Thyroid gland (tissue), 4 donors: ENCODE results near the gene RPRD1B.

Experiments
- CTCF ChIP-seq, 6 experiments: fragments of 200-600 bp in 3 of 6; fragments of 450-650 bp in 3 of 6; sonication (generic) in 3 of 6; IDR thresholded peaks; one replicate each; pipeline ENCODE4 v1.5.1; 2016 to 2019; ENCODE audit warnings: antibody characterized with exemption in 6 of 6, mild to moderate bottlenecking in 2 of 6, inconsistent platforms in 1 of 6, moderate library complexity in 1 of 6
- POLR2A ChIP-seq, 2 donors: fragments of 450-650 bp; IDR thresholded peaks; one replicate each; pipeline ENCODE4 v1.6.1; 2017; ENCODE audit warnings: antibody characterized with exemption in 2 of 2, mild to moderate bottlenecking in 2 of 2, moderate library complexity in 1 of 2

GRCh38 chr20:38092915-38093314, 59.4 kb downstream of the RPRD1B start:
- no peak for TF ChIP-seq CTCF (IDR thresholded peaks at IDR 0.05)
- TF ChIP-seq POLR2A (IDR thresholded peaks at IDR 0.05): no peak
